HG03025 (cell line): ENCODE data around the gene ACKR3.

Experiments
- ATAC-seq: cut with Tn5 transposase; IDR thresholded peaks from one replicate; pipeline ENCODE4 v1.9.1; 2021; ENCODE audit warnings: mild to moderate bottlenecking, moderate library complexity; ENCODE audit not compliant: unreplicated experiment, low FRiP score

The ACKR3 gene

DNA sequence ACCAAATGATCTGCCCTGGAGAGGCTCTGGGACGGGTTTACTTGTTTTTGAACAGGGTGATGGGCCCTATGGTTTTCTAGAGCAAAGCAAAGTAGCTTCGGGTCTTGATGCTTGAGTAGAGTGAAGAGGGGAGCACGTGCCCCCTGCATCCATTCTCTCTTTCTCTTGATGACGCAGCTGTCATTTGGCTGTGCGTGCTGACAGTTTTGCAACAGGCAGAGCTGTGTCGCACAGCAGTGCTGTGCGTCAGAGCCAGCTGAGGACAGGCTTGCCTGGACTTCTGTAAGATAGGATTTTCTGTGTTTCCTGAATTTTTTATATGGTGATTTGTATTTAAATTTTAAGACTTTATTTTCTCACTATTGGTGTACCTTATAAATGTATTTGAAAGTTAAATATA is 11.9 kb downstream of the ACKR3 start:
- no peak for ATAC-seq

DNA sequence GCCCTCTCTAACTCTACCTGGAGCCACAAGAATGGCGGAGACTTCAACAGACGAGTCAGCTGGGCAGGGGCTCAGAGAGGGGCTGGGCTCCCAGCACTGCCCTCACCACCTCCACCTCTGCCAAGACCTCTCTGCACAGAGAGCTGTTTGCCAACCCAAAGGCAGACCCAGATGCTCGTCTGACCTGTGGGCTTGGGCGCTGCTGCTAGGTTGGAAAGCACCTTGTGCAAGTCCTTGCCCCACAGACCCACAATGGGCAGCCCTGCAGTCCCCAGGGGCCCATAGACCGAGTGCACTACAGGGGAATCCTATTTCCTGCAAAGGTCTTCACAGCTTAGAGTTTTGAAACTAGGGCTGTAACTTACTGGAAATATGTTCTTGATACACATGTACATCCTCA is 13.3 kb downstream of the ACKR3 start:
- ATAC-seq, result no peak

DNA sequence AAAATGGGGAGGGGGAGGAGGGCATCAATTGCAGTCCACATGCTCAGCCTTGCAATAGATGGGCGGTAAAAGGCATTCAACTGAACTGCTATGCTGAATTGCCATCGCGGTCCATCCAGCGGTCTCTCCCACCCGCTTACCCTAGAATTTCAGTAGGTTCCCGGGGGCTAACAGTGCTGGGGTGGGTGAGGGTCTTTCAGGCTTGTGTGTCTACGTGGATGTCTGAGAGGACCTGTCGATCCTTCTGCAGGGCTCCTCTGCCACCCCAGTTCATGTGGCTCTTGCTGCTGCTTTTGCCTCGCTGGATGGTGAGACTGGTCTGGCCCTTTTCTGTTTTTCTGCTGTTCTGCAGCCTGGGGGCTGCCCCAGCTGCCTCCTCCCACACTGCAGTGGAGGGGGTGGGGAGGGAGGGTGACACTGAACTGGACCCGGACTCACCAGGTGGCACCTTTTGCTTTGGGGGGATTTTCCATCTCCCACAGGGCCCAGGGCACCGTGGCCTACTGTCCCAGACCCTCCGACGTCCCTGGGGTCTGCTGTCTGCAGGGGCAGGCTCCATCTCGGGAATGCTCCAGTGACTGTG is 14.1 kb downstream of the ACKR3 start:
- no peak for ATAC-seq

DNA sequence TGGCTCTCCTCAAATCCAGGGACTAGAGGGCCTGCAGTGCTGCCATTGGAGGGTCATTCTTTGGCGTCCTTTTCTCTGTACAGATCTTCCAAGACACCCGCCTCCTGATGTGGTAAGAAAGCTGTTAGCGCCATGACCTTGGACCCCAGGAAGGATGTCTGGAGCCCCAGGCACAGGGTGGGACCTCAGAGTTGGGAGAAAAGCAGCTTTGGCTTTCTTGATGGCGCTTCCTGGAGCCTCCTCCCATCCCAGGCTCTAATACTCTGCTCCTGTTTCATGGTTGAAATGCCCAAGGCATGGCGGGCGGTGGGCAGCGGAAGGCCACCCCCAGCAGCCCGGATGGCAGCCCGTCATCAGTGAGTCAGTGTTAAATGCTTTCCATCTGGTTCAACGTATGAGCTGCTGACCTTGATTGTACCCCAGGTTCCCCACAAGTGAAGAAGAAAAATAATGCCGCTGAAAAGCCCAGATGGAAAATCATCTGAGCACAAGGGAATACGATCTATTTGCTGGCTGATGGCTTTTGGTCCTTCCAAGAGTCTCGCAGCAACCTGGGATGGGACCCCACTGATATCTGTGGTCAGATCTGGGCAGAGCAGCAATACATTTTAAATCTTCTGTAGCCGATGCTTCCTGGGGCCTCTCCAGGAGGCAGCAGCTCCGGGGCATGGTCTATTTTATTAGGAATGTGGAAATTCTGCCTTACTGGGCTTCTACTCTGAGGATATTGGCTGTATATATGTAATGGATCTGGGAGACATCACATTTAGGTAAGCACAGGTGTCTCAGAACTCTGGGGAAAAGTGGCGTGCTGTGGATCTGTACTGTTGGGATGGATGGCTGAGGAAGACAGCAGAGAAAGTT is 15.1 kb downstream of the ACKR3 start:
- ATAC-seq, result no peak

DNA sequence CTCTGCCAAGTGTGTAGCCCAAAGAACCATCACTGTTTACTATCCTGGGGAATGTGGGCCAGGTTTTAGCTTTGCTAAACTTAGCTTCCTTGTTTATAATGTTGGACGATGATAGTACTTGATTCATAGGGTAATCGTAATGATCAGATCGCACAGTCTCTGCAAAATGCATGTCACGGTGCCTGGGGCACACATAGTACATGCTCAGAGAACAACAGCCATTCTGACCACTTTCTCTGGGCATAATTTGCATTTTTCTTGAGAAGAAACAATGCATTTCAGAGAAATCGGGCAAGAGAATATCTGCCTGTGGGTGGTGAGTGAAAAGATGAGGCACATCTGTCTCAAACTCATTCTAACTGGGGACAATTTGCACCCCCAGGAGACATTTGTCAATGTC is 16.3 kb downstream of the ACKR3 start:
- ATAC-seq, result no peak

DNA sequence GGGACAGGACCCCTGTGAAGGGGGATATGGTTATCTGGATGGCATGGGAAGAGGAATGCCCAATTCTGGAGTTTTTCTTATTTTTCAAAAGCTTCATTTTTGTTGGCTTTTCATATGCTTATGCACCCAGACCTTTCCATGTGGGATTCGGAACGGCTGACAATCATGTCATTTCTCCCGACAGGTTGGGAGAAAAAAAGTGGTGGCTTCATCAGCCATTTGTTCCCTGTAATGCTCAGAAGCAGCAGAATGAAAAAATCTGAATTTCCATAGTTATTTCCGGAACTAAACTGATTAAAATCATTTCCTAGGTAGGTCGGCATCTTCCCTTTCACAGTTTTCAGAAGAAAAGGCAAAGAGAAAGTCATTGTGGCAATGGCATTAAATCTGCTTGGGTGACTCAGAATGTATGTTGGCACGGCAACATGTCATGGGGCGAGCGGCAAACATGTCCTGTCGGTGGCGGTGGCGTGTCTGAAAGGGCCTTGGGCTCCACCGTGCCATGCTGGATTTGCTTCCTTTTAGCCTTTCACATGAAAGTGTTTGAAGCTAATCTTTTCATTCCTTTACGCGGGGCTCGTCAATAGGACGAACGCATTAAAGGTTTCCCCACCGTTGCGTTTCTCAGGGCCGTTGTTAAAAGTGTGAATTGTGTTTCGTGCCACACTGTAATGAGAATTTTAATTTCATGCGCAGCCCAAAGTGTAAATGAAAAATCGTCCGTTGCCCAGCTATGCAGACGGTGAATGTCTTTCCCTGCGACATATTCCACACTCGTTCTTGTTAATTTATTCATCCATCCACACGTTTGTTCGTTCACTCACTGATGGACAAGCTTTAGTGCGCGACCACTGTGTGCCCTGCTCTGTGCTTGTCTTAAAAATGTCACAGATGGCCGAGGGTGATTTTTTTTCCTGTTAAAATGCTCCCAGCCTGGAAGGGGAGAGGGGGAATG is 18.5 kb downstream of the ACKR3 start:
- no peak for ATAC-seq

DNA sequence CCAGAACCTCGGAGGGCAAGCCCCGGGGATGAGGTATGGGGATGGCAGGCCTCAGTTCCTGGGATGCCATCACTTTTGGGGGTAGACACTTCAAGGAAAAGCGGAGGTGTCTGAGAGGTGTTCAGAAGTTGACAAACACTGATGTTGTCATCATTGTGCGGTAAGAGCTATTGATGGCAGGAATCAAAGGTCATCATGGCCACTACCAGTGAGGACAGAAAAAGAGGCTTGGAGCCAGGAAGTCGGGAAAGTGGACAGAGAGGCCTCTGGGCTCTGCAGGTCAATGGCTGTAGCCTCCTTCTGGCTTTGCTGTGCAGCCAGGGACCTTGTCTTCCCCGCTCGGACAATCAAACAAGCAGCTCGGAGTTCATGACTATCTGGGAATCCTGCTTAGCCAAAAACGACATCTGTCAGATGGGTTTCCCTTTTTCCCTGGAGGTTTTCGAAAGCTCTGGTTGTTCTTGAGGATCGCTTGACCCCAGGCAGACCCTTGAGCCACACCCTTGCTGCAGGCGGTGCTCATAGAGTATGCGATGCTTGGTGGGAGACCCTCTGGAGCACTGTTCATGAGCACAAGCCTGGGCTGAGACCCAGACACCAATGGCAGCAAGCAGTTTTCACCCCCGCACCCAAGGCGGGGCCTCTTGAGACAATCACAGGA is 19.4 kb downstream of the ACKR3 start:
- no peak for ATAC-seq

DNA sequence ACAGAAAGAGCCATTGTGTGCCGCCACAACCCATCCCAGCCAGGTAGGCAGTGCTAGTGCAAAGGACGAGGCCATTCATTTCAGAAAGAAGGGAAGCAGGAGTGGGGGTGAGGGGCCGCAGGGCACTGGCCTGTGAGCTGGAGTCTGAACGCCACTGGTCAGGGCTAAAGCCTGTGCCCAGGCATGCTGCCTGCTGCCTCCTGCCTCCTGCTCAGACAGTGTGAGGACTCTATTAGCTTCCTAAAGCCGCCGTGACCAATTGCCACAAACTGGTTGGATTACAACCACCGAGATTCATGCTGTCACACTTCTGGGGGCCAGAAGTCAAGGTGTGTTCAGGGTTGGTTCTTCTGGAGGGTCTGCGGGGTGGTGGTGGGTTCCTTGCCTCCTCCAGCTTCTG is 21.2 kb downstream of the ACKR3 start:
- no peak for ATAC-seq

DNA sequence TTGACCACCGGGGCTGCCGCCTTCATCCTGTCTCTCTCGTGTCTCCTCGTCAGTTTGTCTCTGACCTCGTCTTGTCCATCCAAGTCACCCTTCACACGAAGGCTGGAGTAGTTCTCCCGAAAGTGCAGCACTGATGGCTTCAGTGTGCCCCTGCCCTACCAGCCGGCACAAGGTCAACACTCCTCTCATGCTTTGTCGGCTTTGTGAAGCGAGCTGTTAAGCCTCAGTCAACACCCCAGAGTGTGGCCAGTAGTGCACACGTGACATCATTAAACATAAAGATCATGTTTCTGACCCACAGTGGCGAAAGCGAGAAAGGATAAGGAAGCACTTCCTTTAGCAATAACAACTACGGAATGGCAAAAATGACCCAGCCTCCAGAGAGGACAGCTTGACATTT is 23.2 kb downstream of the ACKR3 start:
- no peak for ATAC-seq

DNA sequence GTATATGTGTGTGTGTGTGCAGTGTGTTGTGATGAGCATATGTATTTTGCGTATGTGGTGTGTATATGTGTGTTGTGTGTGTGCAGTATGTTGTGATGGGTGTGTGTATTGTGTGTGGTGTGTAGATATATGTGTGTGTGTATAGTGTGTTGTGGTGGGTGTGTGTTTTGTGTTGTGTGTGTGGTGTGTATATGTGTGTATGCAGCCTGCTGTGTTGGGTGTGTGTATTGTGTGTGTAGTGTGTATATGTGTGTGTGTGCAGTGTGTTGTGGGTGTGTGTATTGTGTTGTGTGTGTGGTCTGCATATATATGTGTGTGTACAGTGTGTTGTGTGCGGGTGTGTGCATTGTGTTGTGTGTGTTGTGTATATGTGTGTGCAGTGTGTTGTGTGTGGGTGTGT is 23.9 kb downstream of the ACKR3 start:
- ATAC-seq, result no peak

DNA sequence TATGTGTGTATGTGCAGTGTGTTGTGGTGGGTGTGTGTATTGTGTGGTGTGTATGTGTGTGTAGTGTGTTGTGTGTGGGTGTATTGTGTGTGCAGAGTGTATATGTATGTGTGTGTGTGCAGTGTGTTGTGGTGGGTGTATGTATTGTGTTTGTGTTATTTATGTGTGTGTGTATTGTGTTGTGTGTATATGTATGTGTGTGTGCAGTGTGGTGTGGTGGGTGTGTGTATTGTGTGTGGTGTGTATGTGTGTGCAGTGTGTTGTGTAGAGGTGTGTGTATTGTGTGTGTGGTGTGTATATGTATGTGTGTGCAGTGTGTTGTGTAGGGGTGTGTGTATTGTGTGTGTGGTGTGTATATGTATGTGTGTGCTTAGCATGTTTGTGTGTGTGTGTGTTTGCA is 24.3 kb downstream of the ACKR3 start:
- no peak for ATAC-seq

DNA sequence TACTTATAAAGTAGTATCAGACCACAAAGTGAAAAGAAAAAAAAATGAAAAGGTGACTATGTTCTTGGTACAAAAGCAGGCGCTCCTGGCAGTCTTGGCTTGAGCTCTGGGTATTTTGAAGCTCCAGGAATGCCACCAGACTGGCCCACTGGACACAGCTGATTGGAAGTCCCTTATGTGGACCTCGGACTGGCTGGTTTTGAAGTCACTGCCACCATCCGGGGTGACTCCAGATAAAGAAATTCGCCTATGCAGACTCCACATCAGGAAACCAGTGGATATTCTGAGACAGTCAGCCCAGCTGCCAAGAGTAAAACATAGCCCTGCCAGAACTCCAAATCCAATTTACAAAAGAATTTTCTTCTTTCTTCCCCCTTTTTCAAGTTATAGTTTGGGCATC is 28.0 kb downstream of the ACKR3 start:
- ATAC-seq, result no peak

DNA sequence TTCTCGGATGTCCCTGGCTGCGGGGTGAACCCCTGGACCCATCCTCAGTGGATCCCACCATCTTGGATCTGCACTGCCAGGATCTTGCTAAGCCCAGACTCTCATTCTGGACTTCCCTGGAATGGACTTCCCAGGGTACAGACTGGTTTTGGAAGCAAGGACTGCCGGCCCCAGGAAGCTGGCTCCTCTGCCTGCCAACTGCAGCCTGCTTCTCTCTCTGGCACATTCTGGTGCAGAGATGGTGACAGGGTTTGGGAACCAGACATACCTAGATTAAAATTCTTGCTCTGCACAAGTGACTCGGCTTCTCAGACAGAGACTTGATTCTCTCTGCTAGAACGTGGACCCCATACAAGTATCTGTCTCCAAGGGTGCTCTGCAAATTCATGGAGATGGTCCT is 29.4 kb downstream of the ACKR3 start:
- no peak for ATAC-seq

DNA sequence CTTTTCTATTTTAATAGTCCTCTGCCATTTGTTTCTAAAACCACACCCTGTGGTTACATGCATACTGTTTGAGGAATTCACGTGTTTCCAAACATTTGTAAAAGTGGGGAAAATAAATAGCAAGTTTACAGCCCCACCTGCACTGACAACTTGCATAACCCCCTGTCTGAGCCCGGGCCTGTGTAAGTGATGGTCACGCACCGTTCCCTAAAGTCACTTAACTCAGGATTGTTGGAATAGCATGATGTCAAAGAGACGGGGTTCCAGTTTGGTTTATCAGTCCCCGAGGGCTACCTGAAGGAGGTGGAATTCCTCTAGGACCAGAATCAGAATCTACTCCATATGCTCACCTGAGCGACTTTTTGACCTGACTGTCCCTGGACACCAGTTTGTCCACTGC is 30.5 kb downstream of the ACKR3 start:
- ATAC-seq, result no peak

DNA sequence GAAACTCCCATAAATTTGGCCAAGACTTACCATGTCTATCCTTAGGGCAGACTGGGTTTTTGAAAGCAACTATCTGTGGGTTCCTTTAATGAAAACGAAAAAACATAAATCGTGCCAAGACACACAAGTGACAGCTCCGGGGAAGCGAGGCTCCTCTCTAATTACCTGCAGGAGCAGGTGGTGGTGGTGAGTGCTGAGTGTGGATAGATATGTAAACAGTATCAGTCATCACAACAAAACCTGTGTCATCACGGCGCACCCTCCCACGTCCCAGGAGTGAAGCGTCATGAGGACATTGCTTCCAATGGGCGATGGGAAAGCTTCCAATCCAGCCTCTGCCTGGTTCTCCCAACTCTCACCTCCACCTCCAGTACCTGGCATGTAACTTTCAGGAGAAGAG is 31.3 kb downstream of the ACKR3 start:
- no peak for ATAC-seq

DNA sequence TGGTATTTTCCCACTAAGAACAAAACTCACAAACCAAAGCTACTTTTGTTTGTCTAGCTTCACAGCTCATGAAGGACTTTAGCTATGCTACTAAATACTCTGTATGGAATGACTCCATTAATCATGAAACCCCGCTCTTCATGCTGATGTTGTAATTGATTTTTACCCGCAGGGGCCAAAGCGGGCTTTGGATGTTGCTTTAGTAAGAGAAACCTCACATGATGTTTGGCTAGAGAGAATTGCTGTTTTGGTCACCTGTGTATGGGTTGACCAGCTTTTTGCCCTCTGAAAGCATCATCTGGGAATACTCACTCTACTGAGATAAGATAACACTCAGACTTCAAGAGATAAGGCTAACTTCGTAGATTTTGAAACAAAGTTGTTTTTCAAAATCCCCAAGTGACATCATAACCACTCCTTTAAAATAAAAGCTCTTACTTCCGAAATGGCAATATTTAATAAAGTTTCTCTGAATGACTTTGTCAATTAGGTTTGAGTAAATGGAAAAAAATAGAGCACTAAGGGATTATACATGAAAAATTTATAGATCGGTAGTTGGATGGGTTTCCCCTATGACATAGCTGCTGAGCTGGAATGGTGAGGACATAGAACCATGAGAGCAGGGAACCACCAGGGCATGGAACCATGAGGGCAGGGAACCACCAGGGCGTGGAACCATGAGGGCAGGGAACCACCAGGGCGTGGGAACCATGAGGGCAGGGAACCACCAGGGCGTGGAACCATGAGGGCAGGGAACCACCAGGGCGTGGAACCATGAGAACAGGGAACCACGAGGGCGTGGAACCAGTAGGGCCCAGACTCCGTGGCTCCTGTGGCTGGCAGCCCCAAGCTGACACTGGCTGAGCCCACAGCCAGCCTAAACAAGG is 31.9 kb downstream of the ACKR3 start:
- no peak for ATAC-seq

DNA sequence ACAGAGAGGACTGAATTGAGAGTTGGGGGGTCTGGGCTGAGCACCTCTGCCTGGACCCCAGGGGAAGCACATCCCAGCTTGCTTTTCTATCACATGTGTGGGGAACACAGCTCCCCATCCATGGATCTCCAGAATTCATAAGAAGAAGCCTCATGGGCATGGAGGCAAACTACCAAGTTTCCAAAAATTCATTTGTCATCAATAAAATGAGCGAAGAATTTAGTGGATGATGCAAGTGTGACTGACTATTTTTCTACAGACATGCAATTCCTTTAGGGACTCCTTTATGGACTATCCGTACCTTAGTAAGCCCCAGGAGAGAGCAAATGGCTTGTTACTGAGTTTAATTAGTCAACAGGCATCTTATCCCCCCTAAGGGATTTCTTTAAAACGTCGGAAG is 33.1 kb downstream of the ACKR3 start:
- no peak for ATAC-seq

DNA sequence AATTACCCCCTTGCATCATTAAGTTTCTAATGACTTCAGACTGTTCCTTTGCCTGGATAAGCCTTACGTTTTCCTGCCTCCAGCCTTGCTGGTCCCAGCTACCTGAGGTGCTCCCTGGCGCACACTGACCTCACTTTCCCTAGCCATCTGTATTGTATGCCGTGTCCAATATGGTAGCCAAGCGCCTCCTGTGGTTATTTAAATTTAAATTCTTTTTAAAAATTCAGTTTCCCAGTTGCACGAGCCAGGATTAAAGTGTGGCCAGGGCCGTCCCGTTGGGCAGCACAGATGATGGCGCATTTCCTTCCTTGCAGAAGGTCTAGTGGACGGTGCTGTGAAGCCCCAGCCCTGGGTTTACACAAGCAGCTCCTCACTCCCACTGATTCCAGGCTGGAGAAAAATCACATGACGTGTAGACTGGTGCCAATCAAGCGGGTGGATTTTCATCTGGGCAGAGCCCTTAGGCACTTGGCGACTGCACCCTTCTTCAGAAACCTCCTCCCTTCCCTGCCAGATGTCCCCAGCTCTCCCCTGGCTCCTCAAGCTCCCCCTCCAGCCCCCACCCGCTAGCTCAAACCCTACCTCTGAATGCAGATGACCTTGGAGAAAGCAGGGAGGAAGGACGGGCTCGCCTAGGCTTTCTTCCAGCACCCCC is 33.9 kb downstream of the ACKR3 start:
- ATAC-seq, result no peak
